Uterus (tissue), 4 donors: ENCODE results near the gene B3GNT7. TPM values are rescaled to one million over a fixed set of nuclear protein-coding genes. Genes with fewer than 3 reads are reported as not detected.

Source experiments
- DNase-seq, 2 donors: peaks; one replicate each; pipeline ENCODE4 v3.0.0-alpha.2; 2019 to 2020
- H3K27ac ChIP-seq, 2 donors: fragments of 200-600 bp; sonication (generic); 1 replicate in 1 of 2; 2 replicates in 1 of 2; pipeline ENCODE4 v1.5.1; 2016 to 2018
- H3K27me3 ChIP-seq, 2 donors: fragments of 200-600 bp; sonication (generic); one replicate each; pipeline ENCODE4 v1.5.1; 2018 to 2019; ENCODE audit warnings: control low read depth in 1 of 2
- H3K36me3 ChIP-seq, 2 donors: fragments of 200-600 bp; sonication (generic); one replicate each; pipeline ENCODE4 v1.5.1; 2019; ENCODE audit warnings: control low read depth in 1 of 2
- H3K4me1 ChIP-seq, 2 donors: fragments of 200-600 bp; sonication (generic); one replicate each; pipeline ENCODE4 v1.5.1; 2018 to 2019; ENCODE audit warnings: control low read depth in 1 of 2
- H3K4me3 ChIP-seq, 2 donors: fragments of 200-600 bp; sonication (generic); 1 replicate in 1 of 2; 2 replicates in 1 of 2; pipeline ENCODE4 v1.5.1; 2018 to 2019; ENCODE audit warnings: mild to moderate bottlenecking in 1 of 2
- H3K9me3 ChIP-seq, 2 donors: fragments of 200-600 bp; sonication (generic); one replicate each; pipeline ENCODE4 v1.5.1; 2019; ENCODE audit warnings: control low read depth in 1 of 2
- POLR2A ChIP-seq, 2 donors: fragments of 450-650 bp; IDR thresholded peaks; one replicate each; pipeline ENCODE4 v1.6.1; 2016; ENCODE audit warnings: antibody characterized with exemption in 2 of 2, mild to moderate bottlenecking in 1 of 2, moderate library complexity in 1 of 2
- intact Hi-C: fragments of 100-400 bp; cut with DNase I; formaldehyde crosslinking; loops from one replicate; pipeline ENCODE4 v1.15.1; 2023; ENCODE audit warnings: low total_unique reads
- total RNA-seq, 4 donors: library from RNA; depleted of rRNA in 3 of 4; stranded (reverse); fragments of >200 nt in 3 of 4; gene quantifications; one replicate each; pipeline versions ENCODE4 v1.1.0 to v1.2.4, GENCODE V29; 2014 to 2023
- TF ChIP-seq, protein P1 (sequence below), 4 experiments: fragments of 200-600 bp in 2 of 4; fragments of 450-650 bp in 2 of 4; sonication (generic) in 2 of 4; IDR thresholded peaks; one replicate each; pipeline ENCODE4 v1.5.1; 2016 to 2019; ENCODE audit warnings: antibody characterized with exemption in 4 of 4, mild to moderate bottlenecking in 2 of 4, moderate library complexity in 1 of 4
- donor health status: DM: yes; HTN: yes; CAD: no.

Gene B3GNT7
- total RNA-seq, 4 donors from 2014 or later, result 1.7 to 8.1 (median 3.1) TPM

- no peaks in the 10 kb centered on the region for H3K36me3 ChIP-seq
- TF ChIP-seq, protein P1, sequence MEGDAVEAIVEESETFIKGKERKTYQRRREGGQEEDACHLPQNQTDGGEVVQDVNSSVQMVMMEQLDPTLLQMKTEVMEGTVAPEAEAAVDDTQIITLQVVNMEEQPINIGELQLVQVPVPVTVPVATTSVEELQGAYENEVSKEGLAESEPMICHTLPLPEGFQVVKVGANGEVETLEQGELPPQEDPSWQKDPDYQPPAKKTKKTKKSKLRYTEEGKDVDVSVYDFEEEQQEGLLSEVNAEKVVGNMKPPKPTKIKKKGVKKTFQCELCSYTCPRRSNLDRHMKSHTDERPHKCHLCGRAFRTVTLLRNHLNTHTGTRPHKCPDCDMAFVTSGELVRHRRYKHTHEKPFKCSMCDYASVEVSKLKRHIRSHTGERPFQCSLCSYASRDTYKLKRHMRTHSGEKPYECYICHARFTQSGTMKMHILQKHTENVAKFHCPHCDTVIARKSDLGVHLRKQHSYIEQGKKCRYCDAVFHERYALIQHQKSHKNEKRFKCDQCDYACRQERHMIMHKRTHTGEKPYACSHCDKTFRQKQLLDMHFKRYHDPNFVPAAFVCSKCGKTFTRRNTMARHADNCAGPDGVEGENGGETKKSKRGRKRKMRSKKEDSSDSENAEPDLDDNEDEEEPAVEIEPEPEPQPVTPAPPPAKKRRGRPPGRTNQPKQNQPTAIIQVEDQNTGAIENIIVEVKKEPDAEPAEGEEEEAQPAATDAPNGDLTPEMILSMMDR (IDR thresholded peaks at IDR 0.05), result no peak
- no peak for TF ChIP-seq POLR2A (IDR thresholded peaks at IDR 0.05)
These were observed 14.3 kb upstream of the B3GNT7 start for GRCh38 chr2:231380991-231381847.

GRCh38 chr2:231382116-231382515 is 13.4 kb upstream of the B3GNT7 start:
- Histone ChIP-seq H3K4me3 (no peak overlapping the region), H3K27ac (no peak overlapping the region), H3K4me1 (no peaks in the 10 kb centered on the region), H3K36me3 (no peaks in the 10 kb centered on the region), H3K9me3 (peaks cover 0 to 4% of the 10 kb centered on the region in 2 donors), H3K27me3 (no peaks in the 10 kb centered on the region)
- intact Hi-C loops, result no loop called here
- no peak for TF ChIP-seq POLR2A (IDR thresholded peaks at IDR 0.05)
- TF ChIP-seq, protein P1 (IDR thresholded peaks at IDR 0.05), result no peak
- no peak for DNase-seq

More at GRCh38 chr2:231380991-231381847, 14.3 kb upstream of the B3GNT7 start:
- Histone ChIP-seq H3K27ac (no peak overlapping the region), H3K27me3 (no peaks in the 10 kb centered on the region), H3K4me1 (no peaks in the 10 kb centered on the region), H3K4me3 (no peak overlapping the region), H3K9me3 (peaks cover 0 to 4% of the 10 kb centered on the region in 2 donors)
- intact Hi-C loops, result no loop called here
- DNase-seq, result no peak

DNA sequence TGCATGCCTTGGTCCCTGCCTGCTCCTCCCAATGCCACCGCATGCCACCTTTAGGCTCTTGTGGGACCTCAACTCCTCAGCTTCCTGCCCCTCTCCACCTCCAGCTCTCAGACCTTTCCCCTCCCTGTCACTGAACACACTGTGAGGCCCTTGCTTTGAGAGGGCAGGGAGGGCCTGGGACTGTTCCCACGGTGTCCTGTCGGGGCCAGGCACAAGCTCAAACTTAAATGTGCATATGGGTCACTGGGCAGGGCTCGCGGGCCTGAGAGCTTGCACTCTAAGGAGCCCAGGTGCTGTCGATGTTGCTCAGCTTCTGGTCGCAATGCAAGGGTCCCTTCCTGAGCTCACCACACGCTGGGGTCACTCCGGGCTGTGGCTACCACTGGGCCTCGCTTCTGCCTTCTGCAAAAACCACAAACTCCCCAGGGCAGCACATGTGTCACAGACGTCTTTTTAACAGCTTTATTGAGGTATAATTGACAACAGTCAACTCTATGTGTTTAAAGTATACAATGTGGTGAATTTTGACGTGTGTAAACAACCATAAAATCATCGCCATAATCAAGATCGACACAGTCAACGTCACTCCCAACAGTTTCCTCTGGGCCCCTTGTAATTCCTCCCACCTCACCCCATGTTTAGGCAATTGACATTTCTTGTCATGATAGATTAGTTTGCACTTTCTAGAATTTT is 11.9 kb upstream of the B3GNT7 start:
- Histone ChIP-seq H3K9me3 (peaks cover 0 to 4% of the 10 kb centered on the region in 2 donors), H3K27ac (no peak overlapping the region), H3K27me3 (no peaks in the 10 kb centered on the region), H3K4me1 (no peaks in the 10 kb centered on the region), H3K4me3 (no peak overlapping the region), H3K36me3 (no peaks in the 10 kb centered on the region)
- TF ChIP-seq, protein P1 (IDR thresholded peaks at IDR 0.05), result no peak
- no peak for DNase-seq
- intact Hi-C loops, result no loop called here

- intact Hi-C loops, result no loop called here
- Histone ChIP-seq H3K27me3 (no peaks in the 10 kb centered on the region), H3K27ac (no peak overlapping the region), H3K4me3 (no peak overlapping the region), H3K36me3 (no peaks in the 10 kb centered on the region), H3K9me3 (peaks cover 0 to 4% of the 10 kb centered on the region in 2 donors), H3K4me1 (no peaks in the 10 kb centered on the region)
- DNase-seq, result no peak
- TF ChIP-seq, protein P1 (IDR thresholded peaks at IDR 0.05), result no peak
- no peak for TF ChIP-seq POLR2A (IDR thresholded peaks at IDR 0.05)
These were observed 11.4 kb upstream of the B3GNT7 start for GRCh38 chr2:231384109-231384435.

DNA sequence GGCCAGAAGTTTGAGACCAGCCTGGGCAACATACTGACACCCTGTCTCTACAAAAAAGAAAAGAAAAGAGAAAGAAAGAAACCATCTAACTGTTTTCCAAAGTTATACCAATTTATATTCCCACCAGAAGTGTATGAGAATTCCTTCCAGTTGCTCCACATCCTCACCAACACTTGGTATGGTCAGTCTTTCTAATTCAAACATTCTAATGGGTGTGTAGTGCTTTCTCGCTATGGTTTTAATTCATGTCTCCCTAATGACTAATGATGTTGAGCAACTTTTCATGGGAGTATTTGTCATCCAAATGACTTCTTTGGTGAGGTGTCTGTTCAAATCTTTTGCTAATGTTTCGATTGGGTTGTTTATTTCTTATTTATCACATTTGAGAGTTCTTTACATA is 10.5 kb upstream of the B3GNT7 start:
- intact Hi-C loops, result no loop called here

More for the DNA sequence above, 10.5 kb upstream of the B3GNT7 start:
- Histone ChIP-seq H3K9me3 (peaks cover 0 to 4% of the 10 kb centered on the region in 2 donors), H3K27ac (no peak overlapping the region), H3K27me3 (no peaks in the 10 kb centered on the region), H3K36me3 (no peaks in the 10 kb centered on the region), H3K4me3 (no peak overlapping the region), H3K4me1 (no peaks in the 10 kb centered on the region)
- no peak for DNase-seq
- TF ChIP-seq, protein P1 (IDR thresholded peaks at IDR 0.05), result no peak
- TF ChIP-seq POLR2A (IDR thresholded peaks at IDR 0.05), result no peak
